Measurements from ENCODE around the gene NAPB.

NAPB gene

DNA sequence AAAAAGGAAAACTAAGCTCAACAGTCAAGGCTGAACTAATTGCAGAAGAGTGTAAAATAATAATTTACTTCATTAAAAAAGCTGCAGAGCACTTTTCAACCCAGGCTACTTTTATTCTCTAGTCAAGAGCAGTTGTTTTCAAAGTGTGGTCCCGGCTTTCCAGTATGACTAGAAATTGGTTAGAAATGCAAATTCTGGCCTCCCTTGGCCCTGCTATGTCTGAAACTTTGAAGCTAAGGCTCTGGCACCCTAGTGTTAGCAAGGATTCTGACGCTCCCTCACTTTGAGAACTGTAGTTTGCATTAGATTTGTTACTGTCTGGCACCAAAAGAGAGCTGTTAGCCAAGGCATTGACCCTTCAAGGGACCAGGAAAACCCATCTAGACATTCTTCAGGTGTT lies 80.2 kb downstream of the NAPB start:
- DNase-seq: no peak

DNA sequence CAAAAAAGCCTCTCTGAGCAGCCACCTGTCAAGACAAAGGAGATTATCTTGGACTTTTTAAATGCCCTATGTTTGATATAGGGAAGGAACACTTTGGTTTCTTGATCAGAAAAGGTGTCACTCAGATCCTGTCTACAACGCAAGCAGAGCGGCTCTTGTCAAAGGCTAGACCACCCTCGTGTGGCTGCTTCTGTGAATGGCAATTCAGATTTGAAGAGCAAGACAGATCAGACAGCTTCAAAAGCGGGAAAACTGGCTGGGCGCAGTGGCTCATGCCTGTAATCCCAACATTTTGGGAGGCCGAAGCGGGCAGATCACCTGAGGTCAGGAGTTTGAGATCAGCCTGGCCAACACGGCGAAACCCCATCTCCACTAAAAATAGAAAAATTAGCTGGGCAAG lies 80.8 kb downstream of the NAPB start:
- no peak for DNase-seq

DNA sequence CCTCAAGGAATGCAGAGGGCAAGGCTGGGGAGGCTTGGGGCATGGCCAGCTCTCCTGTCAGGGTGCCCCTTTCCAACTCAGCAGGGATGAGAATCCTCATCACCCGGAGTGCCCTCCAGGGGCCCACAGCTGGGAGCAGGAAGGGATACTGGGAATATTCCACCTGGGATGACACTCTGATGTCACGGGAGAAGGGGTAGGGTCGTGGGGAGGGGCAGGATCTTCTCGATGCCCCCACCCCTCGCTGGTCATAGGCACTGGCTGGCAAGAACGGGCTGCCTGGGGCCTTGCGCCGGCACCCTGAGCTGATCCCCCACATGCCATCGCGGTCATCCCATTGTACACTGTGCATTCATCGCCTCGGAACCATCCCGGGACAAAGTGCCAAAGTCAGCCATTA lies 81.3 kb downstream of the NAPB start:
- DNase-seq: no peak

DNA sequence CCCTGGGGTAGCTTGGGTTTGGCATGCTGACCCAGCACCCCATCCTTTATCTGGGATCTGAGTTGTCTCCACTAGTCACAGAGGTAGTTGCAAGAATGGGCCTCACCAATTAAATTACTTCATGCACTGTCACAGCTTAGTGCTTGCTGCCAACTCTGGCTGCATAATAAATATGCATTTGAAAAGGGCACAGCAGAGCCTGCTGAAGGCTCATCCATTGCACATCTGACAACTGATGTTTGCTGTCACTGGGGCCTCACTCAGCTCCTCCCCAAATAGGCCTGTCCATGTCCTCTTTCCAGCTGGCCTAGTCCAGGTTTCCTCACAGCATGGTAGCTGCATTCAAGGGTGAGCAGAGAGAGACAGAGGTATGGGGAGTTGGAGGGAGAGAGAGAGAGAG lies 84.0 kb downstream of the NAPB start:
- DNase-seq: no peak

DNA sequence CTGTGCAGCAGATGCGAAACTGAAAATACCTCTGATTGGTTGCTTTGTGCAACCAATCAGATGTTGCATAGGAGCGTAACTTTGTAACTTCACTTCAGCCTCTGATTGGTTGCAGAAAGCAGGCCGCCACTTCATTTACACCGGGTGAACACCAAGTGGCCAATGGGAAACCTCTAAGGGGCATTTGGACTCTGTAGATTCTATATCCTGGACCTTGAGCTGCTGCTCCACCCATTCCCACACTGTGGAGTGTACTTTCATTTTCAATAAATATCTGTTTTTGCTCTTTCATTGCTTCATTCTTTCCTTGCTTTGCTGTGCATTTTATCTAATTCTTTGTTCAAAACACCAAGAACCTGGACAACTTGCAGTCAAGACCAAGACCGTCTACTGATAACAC lies 84.8 kb downstream of the NAPB start:
- no peak for DNase-seq

GRCh38 chr20:23335521-23335920 lies 85.8 kb downstream of the NAPB start:
- DNase-seq: no peak

GRCh38 chr20:23334111-23334510 lies 87.2 kb downstream of the NAPB start:
- no peak for DNase-seq

DNA sequence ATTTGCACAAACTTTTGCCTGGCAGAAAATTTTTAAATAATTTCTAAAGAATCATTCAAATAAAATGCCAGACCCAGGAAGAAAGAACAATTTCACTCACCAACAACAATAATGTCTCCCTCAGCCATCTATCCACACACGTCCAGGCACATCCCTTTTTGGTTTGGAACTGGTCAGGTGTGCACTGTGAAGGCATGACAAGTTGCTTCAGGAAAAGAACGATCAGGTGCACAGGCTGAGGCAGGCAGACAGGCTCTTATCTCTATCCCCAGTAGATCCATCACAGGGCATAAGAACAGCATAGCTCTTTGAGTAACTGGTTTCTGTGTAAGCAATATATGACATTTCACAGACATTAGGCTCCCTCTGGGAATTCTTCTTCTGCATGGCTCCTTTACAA lies 88.8 kb downstream of the NAPB start:
- DNase-seq: no peak

DNA sequence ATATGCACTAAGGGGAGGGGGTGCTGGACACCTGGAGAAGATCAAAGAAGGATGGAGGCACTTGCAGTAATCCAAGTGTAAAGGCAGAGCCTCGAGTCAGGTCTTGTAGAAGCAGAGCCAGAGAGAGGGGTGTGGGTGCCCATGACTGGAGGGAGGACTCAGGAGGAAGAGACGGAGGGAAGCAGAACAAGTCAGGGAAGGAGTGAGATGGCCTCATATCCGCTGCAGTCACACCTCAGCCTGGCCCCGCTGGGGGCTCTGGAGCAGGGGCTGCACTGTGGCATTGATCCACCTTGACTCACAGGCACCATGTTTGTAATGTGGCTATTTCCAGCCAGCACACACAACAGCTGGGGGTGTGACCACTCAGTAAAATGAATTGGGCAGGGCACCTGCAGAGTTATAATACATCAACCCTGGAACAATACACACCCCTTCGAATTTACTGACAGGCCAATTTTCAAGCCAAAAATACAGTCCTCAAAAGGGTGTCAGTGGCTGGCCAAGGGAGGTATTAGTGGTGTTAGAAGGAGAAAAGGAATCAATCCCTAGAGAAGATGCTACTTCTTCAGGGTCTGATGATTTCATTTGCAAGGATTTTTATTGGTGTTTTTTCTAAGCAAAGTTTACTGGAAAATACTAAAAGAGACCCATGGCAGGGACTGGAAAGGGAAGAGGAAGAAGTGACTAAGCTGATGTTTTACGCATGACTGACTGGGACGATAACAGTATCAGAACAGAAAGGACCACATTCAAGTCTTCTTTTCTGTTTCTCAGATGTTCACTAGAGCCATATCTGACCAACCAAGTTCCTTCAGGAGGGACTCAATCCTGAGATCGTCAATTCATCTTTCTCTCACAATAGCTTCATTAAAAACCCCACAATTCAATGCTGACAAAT lies 89.6 kb downstream of the NAPB start:
- no peak for DNase-seq

DNA sequence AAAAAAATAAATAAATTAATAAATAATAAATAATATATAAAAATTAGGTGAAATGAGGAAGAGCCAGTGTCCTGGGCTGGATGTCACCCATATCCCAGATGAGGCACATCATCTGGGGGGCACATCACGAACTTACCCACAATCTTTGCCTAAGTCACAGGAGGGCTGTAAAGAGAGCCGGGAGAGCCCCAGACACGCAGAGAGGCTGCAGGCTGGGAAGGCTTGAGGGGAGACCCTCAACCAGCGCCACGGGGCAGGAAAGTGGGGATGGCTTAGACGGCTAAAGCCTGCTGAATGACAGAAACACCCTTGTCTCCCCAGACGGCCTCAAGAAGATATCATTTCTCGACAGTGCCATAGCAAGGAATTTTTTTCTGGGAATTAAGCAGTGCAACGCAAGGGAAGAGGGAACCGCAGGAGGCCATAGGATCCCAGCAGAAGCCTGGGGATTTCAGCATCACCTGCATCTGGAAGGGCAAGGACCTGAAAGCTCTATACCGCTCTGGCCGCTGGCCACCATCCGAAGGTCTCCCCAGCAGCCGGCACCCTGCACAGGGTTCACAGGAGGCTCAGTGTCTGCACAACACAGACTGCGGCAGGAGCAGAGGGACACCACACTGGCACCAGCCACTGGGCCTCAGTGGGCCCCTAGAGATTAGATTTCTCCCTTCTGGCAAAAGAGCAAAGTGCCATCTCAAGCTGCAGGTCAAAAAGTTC lies 93.5 kb downstream of the NAPB start:
- DNase-seq: no peak

DNA sequence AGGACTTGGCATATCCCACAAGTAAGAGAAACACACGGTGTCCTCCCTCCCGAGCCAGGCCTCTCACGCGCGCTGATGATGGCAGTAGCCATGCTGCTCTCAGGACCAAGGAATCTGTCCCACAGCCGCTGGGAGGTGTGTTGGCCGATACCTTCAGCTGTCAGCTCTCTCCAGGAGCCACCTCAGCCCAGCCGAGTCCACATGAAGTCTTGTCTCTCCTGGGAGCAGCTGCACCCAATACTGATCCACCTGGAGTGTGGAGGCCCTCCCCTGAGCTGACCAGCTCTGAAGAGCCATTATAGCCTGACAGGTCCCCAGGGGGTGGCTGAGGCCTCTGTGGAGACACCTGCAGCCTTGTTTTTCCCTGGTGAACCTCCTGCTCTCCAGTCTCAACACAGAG lies 94.5 kb downstream of the NAPB start:
- no peak for DNase-seq

- no peak for DNase-seq
These were observed 96.2 kb downstream of the NAPB start for GRCh38 chr20:23325107-23325506.
